ENCODE measurements around the gene KRT83.
A peak's percentile ranks its signal among the peaks of the same experiment; 100 is the strongest.

The KRT83 gene

DNA sequence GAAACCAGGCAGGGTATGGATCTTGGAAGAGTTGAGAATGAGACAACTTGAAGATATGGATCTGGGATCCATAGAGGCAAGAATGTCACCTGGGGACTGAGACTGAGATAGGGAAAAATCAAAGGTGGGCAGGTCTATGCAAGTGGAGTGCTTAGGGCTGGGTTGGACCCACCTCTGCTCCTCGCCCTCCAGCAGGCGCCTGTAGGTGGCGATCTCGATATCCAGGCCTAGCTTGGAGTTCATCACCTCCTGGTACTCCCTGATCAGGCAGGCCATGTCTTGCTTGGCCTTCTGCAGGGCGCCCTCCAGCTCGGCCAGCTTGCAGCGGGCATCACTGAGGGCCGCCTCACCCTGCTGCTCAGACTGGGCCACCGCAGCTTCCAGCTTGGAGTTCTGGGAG is 5.5 kb downstream of the KRT83 start:
- DNase-seq (ENCODE audit: low spot score) = peak; percentile 30

DNA sequence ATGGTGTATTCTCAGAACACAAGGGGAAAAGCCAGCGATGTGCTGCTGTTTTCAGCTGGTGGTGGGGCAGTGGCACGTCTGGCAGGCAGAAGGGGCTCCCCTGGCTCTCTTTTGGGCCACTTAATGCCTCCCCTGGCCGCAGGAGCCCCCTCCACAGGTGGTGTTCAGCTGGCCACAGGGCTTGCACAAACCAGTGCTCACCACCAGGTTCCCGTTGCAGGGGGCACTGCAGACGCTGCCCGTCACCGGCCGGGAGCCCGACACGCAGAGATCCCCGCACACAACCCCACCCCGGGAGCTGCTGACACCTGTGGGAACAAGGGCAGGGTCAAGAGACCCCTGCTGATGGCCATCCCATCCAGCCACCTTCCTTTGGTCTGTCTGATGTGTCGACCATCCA is 6.7 kb downstream of the KRT83 start:
- no peak for DNase-seq (ENCODE audit: low spot score)
- TF ChIP-seq, protein P1, sequence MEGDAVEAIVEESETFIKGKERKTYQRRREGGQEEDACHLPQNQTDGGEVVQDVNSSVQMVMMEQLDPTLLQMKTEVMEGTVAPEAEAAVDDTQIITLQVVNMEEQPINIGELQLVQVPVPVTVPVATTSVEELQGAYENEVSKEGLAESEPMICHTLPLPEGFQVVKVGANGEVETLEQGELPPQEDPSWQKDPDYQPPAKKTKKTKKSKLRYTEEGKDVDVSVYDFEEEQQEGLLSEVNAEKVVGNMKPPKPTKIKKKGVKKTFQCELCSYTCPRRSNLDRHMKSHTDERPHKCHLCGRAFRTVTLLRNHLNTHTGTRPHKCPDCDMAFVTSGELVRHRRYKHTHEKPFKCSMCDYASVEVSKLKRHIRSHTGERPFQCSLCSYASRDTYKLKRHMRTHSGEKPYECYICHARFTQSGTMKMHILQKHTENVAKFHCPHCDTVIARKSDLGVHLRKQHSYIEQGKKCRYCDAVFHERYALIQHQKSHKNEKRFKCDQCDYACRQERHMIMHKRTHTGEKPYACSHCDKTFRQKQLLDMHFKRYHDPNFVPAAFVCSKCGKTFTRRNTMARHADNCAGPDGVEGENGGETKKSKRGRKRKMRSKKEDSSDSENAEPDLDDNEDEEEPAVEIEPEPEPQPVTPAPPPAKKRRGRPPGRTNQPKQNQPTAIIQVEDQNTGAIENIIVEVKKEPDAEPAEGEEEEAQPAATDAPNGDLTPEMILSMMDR (IDR thresholded peaks at IDR 0.05; ENCODE audit: extremely low read depth, missing control alignments) = no peak

More for the DNA sequence above, 5.5 kb downstream of the KRT83 start:
- TF ChIP-seq, protein P1 (IDR thresholded peaks at IDR 0.05; ENCODE audit: extremely low read depth, missing control alignments) = peak; percentile 52

DNA sequence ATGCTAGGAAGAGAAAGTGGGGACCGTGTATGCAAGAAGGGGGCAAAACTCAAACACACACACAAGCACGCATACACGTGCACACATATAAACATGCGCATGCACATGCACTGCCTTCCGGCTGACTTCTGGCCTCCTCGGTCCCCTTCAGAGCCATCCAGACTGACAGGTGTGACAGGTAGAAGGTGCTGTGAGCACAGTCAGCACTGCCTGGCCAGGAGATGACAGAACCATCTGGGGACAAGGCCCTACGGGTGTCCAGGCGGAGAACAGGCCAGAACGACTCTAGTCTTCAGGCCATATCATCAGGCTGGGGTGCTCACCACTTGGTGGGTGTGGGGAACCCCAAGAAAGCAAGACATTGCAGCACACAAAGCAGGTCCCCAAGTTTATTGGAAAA is 7.3 kb downstream of the KRT83 start:
- DNase-seq (ENCODE audit: low spot score) = no peak
- TF ChIP-seq, protein P1 (IDR thresholded peaks at IDR 0.05; ENCODE audit: extremely low read depth, missing control alignments) = no peak

DNA sequence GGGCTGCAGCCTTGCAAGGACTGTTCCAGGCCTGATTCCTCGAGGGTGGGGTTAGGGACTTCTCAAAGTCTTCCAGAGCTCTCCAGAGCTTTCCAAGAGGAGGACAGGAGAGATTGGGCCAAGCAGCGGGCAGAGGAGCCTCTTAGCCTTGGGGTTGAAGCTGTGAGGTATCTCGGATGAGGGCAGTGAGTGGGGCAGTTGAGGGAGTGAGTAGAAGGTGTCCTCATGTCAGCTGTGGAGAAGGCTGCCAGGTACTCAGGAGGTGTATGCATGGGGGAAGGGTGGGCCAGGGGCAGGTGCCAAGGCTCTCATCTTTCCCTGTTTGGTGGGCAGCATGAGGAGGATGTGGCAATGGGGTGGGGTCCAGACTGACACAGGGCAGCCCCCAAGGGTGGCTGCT is 7.7 kb downstream of the KRT83 start:
- no peak for DNase-seq (ENCODE audit: low spot score)
- TF ChIP-seq, protein P1 (IDR thresholded peaks at IDR 0.05; ENCODE audit: extremely low read depth, missing control alignments) = no peak

DNA sequence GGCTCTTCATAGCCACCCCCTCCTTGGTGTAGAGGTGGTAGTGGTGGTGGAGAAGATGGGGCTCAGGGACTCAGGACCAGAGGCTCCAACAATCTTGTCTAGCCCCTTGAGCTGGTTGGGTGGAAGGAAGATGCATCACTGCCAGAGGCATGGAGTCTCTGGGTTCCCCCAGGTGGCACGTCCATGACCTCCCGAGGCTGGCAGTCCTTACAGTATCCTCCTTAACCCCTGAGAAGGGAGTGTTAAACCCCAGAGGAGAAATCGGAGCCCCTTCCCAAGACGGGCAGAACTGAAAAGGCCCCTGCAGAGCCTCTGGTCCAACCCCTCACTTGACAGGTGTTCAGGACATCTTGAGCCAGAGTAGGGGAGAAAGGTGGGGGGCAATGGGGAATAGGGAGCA is 9.1 kb downstream of the KRT83 start:
- TF ChIP-seq, protein P1 (IDR thresholded peaks at IDR 0.05; ENCODE audit: extremely low read depth, missing control alignments) = no peak

DNA sequence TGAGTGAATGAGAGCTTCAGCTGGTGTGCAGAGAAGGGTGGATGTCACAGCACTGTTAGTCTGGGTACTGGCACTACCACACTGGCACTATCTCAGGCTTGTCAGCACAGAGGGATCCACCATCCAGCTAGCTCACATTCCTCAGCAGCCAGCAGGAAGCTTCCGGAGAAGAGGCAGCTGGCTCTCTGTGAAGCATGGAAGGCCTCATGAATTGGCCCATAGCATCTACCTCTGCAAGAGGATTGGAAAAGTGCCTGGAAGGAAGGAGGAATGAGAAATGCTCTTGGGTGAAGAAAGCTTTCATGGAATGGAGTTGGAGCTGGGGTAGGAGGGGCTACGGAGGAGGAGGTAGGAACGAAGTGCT is 9.9 kb downstream of the KRT83 start:
- TF ChIP-seq, protein P1 (IDR thresholded peaks at IDR 0.05; ENCODE audit: extremely low read depth, missing control alignments) = no peak
- no peak for DNase-seq (ENCODE audit: low spot score)

More for the DNA sequence above, 9.1 kb downstream of the KRT83 start:
- no peak for DNase-seq (ENCODE audit: low spot score)

GRCh38 chr12:52310622-52311284 is 10.4 kb downstream of the KRT83 start:
- DNase-seq (ENCODE audit: low spot score) = no peak
- TF ChIP-seq, protein P1 (IDR thresholded peaks at IDR 0.05; ENCODE audit: extremely low read depth, missing control alignments) = no peak
